HG03159 (cell line): ENCODE data around the gene SLC6A6.

Experiments
- ATAC-seq: cut with Tn5 transposase; IDR thresholded peaks from one replicate; pipeline ENCODE4 v1.9.1; 2021; ENCODE audit warnings: mild to moderate bottlenecking, moderate library complexity; ENCODE audit not compliant: unreplicated experiment

The SLC6A6 gene

DNA sequence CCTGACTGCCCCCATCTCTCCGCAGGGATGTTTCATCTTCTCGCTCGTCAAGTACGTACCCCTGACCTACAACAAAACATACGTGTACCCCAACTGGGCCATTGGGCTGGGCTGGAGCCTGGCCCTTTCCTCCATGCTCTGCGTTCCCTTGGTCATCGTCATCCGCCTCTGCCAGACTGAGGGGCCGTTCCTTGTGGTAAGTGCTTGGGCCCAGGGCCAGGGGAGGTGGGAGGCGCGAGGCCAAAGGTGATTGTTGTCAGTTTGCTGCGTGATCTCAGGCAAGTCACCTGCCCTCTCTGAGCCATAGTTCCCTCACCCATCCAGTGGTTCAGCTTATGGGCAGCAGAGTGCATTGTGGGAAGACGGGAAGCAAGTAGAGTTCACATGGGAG is 79.2 kb downstream of the SLC6A6 start:
- no peak for ATAC-seq

GRCh38 chr3:14482271-14482721 is 79.9 kb downstream of the SLC6A6 start:
- no peak for ATAC-seq

GRCh38 chr3:14483286-14483685 is 80.9 kb downstream of the SLC6A6 start:
- no peak for ATAC-seq

- no peak for ATAC-seq
These were observed 82.3 kb downstream of the SLC6A6 start for GRCh38 chr3:14484741-14485140.

DNA sequence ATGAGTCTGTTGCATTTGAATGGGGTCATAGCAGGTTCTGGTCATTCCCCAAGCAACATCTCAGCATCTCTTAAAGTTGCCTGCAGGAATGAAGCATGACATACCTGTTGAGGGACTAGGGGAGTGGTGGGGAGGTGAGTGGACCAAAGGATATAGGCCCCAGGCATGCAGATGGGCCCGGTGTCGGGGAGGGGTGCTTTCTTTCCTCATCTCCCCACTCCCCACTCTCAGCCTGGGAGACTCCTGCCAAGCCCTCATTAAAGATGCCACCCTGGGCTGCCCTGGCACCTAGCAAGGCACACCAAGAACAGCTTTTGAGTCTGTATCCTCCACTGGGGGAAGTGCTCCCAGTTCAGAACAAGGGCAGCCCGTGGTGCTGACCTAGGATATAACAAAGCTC is 83.6 kb downstream of the SLC6A6 start:
- ATAC-seq: no peak

DNA sequence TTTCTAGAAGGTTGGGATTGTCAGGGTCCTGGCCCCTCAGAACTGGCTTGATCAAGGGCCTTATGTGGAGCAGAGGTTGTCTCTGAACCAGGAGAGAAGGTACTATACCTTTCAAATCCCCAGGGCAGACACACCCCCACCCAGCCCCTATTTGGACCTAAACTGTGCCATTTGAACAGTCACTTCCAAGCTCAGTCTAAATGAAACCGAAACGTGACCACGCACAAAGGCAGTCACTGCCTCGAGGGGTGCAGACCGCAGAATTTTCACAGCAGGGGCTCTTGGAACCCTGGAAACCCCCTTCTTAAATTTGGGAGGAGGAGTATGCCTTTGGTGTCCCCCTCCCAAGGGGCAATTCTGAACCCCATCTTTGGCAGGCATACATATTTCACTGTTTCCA is 84.1 kb downstream of the SLC6A6 start:
- no peak for ATAC-seq

DNA sequence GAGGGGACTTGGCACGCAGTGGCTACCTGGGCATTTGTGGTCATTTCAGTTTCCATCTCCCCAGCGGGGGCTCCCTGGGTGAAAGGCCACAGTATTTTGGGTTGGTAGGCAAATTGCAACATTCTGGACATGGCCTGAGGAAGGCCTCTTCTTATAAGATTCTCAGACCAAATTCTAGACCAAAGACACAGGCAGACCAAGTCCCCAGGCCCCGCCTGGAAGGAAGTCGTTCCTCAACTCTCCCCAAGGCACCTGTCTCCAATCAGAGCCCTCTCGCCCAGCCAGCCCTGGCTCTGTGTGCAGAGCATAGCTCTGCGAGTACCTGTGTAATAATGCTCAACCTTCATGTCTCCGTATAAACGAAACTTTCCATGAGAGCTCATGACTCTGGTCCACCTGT is 84.7 kb downstream of the SLC6A6 start:
- ATAC-seq: no peak

- no peak for ATAC-seq
These were observed 85.4 kb downstream of the SLC6A6 start for GRCh38 chr3:14487821-14488220.

GRCh38 chr3:14488286-14489041 is 86.1 kb downstream of the SLC6A6 start:
- ATAC-seq: no peak

- ATAC-seq: no peak
These were observed 87.2 kb downstream of the SLC6A6 start for GRCh38 chr3:14489641-14490040.

DNA sequence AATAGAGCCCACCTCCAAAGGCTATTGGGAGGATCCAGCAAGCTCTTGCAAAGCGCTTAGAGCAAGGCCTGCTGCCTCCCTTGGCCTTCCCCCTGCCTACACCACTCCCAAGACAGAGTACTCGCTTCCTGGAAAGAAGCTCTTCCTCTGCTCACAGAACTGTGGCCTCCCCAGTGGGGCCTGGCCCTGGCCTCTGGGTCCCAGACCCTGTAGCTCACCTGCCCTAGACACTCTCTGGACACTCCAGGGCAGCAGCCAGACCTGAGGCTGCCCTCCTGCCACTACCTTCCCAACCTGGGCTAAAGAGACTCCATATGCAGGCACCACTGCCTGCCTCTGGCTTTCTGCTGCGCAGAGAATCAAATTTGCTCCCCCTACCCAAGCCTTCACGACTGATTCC is 87.8 kb downstream of the SLC6A6 start:
- no peak for ATAC-seq

- no peak for ATAC-seq
These were observed 88.4 kb downstream of the SLC6A6 start for GRCh38 chr3:14490831-14491230.

- no peak for ATAC-seq
These were observed 89.2 kb downstream of the SLC6A6 start for GRCh38 chr3:14491396-14492190.

DNA sequence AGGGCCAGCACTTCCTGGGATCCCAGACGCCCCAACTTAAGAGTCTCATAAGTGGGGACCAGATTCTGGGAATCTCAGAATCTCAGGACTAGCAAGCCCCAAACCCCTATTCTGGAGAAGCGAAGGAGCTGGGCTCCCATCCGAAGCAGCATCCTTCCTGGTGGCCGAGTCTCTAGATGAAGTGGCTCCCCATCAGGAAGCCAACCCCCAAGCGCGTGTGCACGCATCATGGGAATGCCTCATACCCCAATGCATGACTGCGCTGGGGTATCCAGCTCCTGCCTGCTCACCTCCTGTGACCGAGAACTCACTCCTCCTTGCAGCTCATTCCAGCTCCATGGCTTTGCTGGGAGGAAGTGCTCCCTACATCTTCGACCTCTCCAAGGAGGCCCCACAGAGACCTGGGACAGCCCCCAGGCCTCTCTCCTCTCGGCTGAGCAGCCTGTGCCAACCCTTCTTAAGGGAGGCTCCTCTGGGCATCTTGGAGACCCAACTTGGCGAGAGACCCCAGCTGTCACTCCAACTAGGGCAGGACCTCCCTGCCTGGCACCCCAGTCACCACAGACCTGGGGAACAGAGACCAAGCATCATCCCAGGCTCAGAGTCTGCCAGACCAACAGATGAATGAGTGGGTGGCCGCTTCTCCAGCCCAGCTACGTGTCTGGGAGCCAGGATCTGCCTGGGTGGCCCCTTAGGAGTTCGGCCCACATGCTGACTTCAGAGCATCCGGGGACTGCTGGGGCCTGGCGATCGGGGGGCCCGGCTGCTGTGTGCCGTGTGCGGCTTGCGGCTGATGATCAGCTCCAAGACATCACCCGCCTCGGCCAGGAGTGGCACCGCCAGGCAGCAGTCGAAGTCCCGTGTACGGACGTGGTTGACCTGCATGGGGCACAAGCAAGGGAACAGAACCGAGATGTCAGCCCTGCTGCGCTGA is 90.8 kb downstream of the SLC6A6 start:
- no peak for ATAC-seq

- ATAC-seq: no peak
These were observed 92.0 kb downstream of the SLC6A6 start for GRCh38 chr3:14494279-14494972.

DNA sequence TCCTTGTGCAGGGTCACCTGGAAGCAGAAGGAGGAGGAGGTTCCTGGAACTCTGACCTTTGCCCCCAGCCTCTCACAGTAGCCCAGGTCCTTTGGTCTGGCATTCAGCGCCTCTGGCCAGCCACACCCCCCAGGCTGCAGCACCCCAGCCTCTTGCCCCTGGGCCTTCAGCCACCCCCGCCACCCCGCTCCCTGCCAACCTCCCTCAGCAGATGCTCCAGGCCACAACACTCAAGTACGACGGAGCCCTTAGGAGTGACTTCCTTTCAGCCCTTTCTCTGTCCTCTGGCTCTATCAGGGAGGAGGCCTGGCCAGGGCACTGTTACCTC is 92.5 kb downstream of the SLC6A6 start:
- no peak for ATAC-seq

GRCh38 chr3:14496351-14496750 is 93.9 kb downstream of the SLC6A6 start:
- no peak for ATAC-seq

GRCh38 chr3:14497321-14497720 is 94.9 kb downstream of the SLC6A6 start:
- ATAC-seq: no peak

GRCh38 chr3:14502472-14502871 is 100.1 kb downstream of the SLC6A6 start:
- no peak for ATAC-seq

- no peak for ATAC-seq
These were observed 100.8 kb downstream of the SLC6A6 start for GRCh38 chr3:14503033-14503705.
